Measurements from ENCODE around the gene B3GALT2. TPM values are rescaled to one million over a fixed set of nuclear protein-coding genes. Genes with fewer than 3 reads are reported as not detected.

The B3GALT2 gene
- total and polyA plus RNA-seq, 2 of the 8 experiments (the other 6 are each of a cell fraction or from before 2014, with no cell fraction given), result not detected

DNA sequence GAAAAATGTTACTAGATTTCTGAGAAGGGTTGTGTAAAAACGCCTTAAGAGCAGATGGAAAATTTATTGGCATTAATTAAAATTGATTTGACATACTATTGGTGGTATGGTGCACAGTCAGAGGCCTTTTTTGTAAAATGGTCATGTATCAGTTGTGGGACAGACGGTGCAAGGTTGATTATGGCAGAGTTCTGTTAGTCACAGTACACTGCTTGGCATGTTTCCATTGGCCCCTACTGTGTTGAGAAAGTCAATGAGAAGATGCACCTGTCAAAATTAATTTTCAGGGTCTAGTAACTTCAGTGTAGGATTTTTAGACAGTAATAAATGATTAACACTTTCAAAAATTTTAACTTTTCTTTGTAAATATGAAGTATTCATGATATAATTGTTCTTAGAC, 4.4 kb downstream of the B3GALT2 start:
- Histone ChIP-seq H2BK15ac (ENCODE audit: low read length) (no peak overlapping the region), H3K36me3 (ENCODE audit: control insufficient read depth in 2 of 4, insufficient read depth in 4 of 4, low read length in 3 of 4) (no peaks in the 10 kb centered on the region), H3K4me3 (ENCODE audit: extremely low read depth in 1 of 4, insufficient read depth in 2 of 4, low read depth in 3 of 4, low read length in 4 of 4) (no peak overlapping the region), H3K4me1 (replicated peaks in 1 of 4; ENCODE audit: control insufficient read depth in 3 of 4, insufficient read depth in 4 of 4, low read length in 3 of 4) (no peaks in the 10 kb centered on the region; a peak in 1 of 7 replicates), H3K27ac (ENCODE audit: low read depth, low read length) (no peak overlapping the region), H2AK5ac (ENCODE audit: low read depth, low read length) (no peak overlapping the region), H3K9me3 (ENCODE audit: insufficient read depth in 2 of 2, low read depth in 1 of 2, low read length in 1 of 2) (no peaks in the 10 kb centered on the region), H4K8ac (ENCODE audit: extremely low read depth, insufficient read depth, low read length) (no peak overlapping the region), H4K20me1 (replicated peaks in 1 of 2; ENCODE audit: control insufficient read depth in 1 of 2, insufficient read depth in 2 of 2, low read length in 2 of 2) (peaks cover 2 to 5% of the 10 kb centered on the region in 2 experiments), H3K23me2 (ENCODE audit: low read depth, low read length) (no peaks in the 10 kb centered on the region), H2BK20ac (ENCODE audit: low read length) (no peak overlapping the region), H3K18ac (ENCODE audit: extremely low read depth, low read length) (no peak overlapping the region), H4K91ac (replicated peaks; ENCODE audit: insufficient read length, low read length) (no peak overlapping the region), H2BK12ac (ENCODE audit: low read depth, low read length) (no peak overlapping the region), H3K9ac (replicated peaks in 1 of 4; ENCODE audit: extremely low read depth in 1 of 4, low read depth in 3 of 4, low read length in 3 of 4) (no peak overlapping the region), H2AFZ (ENCODE audit: low read length) (no peak overlapping the region), H3K14ac (ENCODE audit: insufficient read length) (no peak overlapping the region), H2BK5ac (ENCODE audit: low read depth, low read length) (no peak overlapping the region), H4K5ac (ENCODE audit: insufficient read length, low read depth, low read length) (no peak overlapping the region), H3K56ac (replicated peaks; ENCODE audit: insufficient read length, low read depth, low read length) (no peak overlapping the region), H3K4me2 (ENCODE audit: insufficient read depth in 1 of 2, low read depth in 2 of 2, low read length in 2 of 2) (no peak overlapping the region), H3K79me1 (ENCODE audit: low read depth, low read length) (no peaks in the 10 kb centered on the region; the same call in 1 of the 2 replicates), H2BK120ac (replicated peaks; ENCODE audit: low read depth, low read length) (no peak overlapping the region), H3K79me2 (ENCODE audit: control insufficient read depth in 1 of 2, insufficient read depth in 2 of 2, low read length in 2 of 2) (peaks cover 0 to 44% of the 10 kb centered on the region in 2 experiments; a peak in 3 of 4 replicates), H3K4ac (replicated peaks; ENCODE audit: insufficient read length, low read depth, low read length) (no peak overlapping the region), H3K27me3 (replicated peaks in 1 of 4; ENCODE audit: control insufficient read depth in 3 of 4, extremely low read depth in 1 of 4, insufficient read depth in 3 of 4, low read length in 3 of 4) (no peaks in the 10 kb centered on the region), H3K23ac (ENCODE audit: insufficient read length) (no peak overlapping the region)
- no peak for FAIRE-seq
- CTCF ChIA-PET (ENCODE audit: partially characterized antibody), result interaction anchor here (2.3 kb wide), 1 partner anchor 9 kb away, joined by 10 read pairs; no protein-coding TSS in a partner anchor
- 75 to 100% methylated on average over 1 to 2 of the region's 2 CpGs for WGBS, 2 experiments (ENCODE audit: extremely low coverage in 1 of 2, insufficient coverage in 1 of 2, insufficient read length in 1 of 2, insufficient replicate concordance in 2 of 2, low coverage in 1 of 2, low lambda C conversion rate in 2 of 2, missing lambda C conversion rate in 1 of 2)
- POLR2A ChIA-PET (ENCODE audit: partially characterized antibody), result interaction anchor here (0.7 kb wide), 1 partner anchor 1095 kb away, joined by 3 read pairs; no protein-coding TSS in a partner anchor
- DNase-seq (ENCODE audit: low read depth in 1 of 2, low spot score in 2 of 2), result no peak
- TF ChIP-seq SIRT6 (IDR thresholded peaks at IDR 0.05; ENCODE audit: low read length) (no peak), ZNF274 (IDR thresholded peaks at IDR 0.05; ENCODE audit: borderline replicate concordance, extremely low read depth, low read length) (no peak)
